COR-L47 (cell line): ENCODE results near the gene STIM1.
"Not testable (repeated sequence)": the region's sequence is repeated elsewhere in the genome, so short reads cannot be mapped to it uniquely, and the experiment has no call there.

Experiments used
- DNase-seq: peaks from one replicate; lab custom pipeline; 2025; lab: John Stamatoyannopoulos, UW

STIM1 gene

DNA sequence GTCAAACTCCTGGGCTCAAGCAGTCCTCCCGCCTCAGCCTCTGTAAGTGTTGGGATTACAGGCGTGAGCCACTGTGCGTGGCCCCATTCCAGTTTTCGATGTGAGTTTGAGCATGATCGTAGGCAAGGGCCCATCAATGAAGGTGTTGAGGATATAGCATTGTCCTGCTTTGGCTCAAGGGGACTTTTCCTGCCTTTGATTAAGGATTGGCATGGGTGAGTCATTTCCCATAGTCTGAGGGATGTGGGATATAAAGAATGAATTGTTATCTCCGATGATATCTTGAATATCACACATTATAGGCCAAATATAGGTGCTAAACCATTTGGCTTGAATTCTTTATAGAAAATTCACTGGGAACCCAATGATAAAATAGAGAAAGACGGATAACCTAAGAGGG lies 30.4 kb downstream of the STIM1 start:
- DNase-seq, result no peak

DNA sequence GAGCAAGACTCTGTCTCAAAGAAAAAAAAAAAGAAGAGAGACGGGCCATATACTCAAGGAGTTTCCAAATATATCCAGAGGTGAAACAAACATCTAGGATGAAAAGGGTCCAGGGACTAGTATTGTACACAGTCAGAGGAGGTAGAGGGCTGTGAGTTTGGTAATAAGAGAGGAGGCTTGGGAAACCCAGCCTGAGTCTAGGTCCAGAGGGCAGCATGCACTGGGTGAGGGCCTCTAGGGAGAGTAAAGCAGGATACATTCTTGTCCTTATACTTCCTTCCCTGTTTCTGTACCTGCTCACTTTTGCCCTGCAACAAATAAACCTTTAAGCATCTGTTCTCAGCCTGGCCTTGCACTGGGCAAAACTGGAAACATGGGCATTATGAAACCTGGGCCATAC lies 31.5 kb downstream of the STIM1 start:
- DNase-seq, result no peak

DNA sequence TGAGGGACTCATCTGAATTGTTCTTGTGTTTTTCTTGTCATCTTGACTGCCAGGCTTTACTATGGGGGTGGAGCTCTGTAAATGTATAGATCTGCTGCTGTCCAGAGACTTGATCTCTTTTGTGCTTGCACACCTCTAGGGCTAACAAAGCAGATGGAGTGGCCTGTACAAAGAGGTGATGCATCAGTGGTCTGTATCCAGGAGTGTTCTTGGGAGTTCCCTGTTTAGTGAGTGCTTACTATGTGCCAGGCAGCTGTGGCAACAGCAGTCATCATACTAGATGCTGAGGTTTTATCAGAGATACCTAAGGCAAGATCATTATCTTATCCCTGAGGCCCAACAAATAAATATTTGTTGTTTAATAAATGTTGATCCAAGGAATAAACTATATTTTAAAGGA lies 33.4 kb downstream of the STIM1 start:
- no peak for DNase-seq

DNA sequence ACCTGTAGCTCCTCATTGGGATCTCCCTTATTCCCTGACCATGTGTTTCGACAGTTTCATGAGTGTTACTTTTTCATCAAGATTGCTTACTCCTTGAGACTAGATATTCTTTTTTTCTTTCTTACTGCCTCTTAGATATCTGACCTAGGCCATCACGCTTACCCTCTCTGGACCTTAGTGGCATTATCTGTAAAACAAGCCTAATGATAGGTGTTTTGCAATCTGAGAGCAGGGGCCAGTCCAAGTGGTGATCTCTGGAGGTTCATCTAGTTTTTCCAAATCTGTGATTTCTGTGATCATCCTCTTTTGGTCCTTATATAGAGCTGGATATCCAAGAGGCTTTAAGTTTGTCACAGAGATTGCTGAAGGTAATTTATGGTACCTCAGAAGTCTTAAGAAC lies 34.5 kb downstream of the STIM1 start:
- no peak for DNase-seq

DNA sequence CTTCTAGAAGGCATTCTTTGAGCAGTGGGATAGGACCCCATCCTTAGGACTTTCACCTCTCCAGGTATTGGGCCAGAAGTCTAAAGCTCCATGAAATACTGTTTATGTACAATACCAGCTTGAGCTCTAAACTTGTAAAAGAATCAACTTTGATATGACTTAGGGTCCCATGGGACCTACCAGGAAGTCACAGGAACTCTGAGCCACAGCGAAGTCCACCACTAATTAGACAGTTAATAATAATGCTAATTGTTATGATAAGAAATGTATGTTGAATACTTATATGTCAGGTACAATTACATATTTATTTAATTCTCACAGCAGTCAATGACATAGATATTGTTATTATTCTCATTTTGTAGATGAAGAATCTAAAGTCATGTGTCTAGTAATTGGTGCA lies 35.3 kb downstream of the STIM1 start:
- no peak for DNase-seq

DNA sequence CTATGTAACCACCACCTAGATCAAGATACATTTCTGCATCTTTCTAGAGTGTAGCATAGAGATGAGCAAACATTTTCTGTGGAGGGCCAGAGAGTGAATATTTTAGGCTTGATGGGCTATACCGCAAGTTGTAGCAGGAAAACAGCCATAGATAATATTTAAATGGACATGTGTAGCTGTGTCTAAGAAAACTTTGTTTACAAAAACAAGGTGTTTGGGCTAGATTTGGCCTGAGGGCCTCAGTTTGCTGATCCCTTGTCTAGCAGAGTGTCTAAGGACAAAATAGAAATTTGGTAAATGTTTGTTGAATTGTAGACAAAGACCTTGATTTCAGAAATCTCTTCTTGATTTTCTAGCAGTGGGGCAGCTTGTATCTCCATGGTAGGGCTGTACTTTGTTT lies 36.3 kb downstream of the STIM1 start:
- no peak for DNase-seq

DNA sequence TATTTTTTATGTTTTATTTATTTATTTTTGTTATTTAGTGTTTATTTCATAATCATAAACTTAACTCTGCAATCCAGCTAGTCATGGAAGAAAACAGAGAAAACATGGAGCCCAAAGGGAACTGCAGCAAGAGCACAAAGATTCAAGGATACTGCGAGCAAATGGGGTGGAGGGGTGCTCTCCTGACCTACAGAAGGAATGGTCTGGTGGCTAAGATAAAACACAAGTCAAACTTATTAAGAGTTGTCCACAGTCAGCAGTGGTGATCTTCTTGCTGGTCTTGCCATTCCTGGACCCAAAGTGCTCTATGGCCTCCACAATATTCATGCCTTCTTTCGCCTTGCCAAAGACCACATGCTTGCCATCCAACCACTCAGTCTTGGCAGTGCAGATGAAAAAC lies 36.7 kb downstream of the STIM1 start:
- DNase-seq, result no peak

DNA sequence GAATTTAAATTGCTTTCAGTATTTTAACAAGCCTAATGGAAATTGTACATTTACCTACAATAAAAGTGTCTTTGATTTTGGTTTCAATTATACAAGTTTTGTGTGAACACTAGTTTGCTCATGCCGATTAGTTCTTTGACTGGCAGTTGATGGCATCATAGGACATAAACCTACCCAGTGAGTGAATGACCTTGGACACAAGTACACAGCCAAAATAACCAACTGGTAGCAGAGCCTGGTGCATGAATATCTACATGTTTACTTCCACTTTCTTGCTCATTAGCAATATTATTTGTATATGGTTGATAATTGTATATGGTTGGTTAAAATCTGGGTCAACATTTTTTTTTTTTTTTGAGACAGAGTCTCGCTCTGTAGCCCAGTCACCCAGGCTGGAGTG lies 37.8 kb downstream of the STIM1 start:
- DNase-seq, result peak; percentile 28

DNA sequence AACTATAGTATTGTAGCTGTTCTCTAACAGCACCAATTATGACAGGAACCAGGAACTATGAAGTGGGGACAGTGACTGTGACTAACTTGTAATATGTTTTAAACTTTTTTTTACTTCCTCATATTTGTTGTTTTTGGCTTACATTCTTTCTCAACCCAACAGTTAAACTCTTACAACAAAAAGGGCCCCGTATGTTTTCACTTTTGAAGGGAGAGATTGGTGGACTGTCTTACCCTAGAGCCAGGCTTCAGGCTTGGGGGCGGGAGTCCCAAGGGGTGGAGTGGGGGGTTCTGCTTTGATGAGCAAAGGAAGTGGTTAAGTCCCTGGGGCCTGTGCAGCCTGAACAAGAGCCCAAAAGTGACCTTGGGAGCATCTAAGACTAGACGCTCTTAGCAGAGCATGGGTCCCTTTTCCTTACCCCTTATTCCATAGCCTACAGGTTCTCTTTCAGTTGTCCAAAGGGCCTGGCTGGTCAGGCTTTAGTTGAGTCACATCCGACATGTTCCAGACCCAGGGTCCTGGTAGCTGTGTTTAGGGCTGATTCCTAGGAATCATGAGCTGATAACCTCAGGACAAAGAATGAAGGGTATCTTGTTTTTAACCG lies 38.8 kb downstream of the STIM1 start:
- no peak for DNase-seq

DNA sequence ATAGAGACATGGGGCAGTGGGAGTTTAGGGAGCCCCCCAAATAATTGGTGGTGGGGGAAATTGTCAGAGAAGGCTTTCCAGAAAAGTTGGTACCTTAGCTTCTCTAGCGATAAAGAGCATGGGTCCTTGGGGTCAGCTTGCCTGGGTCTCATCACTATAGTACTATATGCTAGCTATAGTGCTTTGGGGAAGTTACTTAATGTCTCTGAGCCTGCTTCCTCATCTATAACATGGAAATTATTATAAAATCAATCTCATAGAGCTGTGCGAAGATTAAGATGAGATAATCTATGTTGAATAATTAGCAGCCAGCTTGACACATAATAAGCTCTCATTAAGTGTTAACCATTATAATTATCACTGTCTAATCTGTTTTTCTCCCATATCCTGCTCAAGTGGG lies 41.2 kb downstream of the STIM1 start:
- no peak for DNase-seq

DNA sequence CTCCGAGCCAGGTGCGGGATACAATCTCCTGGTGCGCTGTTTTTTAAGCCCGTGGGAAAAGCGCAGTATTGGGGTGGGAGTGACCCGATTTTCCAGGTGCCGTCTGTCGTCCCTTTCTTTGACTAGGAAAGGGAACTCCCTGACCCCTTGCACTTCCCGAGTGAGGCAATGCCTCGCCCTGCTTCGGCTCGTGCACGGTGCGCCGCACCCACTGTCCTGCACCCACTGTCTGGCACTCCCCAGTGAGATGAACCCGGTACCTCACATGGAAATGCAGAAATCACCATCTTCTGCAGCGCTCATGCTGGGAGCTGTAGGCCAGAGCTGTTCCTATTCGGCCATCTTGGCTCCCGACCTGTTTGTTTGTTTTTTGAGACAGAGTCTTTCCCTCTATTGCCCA lies 44.8 kb downstream of the STIM1 start:
- not testable (repeated sequence) for DNase-seq

DNA sequence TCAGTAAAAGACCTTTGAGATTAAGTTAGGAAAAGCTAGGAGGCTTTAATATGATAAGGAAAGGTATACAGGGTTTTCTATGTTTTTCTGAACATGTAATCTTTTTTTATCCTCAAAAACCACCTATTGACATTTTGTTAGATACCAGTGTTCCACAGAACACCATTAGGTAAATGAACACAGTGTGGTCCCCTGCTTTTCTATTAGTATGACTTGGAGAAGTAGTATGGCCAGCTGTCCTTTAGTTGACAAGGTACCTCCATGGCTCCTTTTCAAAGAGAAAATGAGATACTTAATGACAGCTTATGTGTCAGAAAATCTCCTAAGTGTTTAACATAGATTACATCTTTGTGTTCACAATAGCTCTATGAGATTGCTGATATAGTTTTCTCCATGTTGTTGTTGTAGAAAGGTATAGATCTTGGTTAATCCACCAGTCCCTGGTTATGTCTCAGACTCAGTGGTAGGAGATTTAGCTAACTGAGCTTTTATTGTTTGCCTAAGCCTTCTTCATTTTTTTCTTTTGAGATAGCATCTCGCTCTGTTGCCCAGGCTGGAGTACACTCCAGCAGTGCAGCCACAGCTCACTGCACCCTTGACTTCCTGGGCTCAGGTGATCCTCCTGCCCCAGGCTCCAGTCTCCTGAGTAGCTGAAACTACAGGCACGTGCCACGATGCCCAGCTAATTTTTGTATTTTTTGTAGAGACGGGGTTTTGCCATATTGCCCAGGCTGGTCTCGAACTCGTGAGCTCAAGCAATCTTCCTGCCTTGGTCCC lies 46.0 kb downstream of the STIM1 start:
- no peak for DNase-seq

DNA sequence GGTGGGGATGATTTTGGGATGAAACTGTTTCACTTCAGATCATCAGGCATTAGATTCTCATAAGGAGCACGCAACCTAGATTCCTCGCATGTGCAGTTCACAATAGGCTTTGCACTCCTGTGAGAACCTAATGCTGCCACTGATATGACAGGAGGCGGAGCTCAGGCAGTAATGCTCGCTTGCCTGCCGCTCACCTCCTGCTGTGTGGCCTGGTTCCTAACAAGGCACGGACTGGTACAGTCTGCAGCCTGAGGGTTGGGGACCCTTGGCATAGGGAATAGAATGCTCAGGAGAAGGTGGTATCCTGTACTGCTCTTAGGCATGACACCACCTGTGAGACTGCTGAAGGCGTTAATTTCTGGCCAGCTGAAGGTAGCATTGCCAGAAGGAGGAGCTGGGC lies 47.0 kb downstream of the STIM1 start:
- no peak for DNase-seq

DNA sequence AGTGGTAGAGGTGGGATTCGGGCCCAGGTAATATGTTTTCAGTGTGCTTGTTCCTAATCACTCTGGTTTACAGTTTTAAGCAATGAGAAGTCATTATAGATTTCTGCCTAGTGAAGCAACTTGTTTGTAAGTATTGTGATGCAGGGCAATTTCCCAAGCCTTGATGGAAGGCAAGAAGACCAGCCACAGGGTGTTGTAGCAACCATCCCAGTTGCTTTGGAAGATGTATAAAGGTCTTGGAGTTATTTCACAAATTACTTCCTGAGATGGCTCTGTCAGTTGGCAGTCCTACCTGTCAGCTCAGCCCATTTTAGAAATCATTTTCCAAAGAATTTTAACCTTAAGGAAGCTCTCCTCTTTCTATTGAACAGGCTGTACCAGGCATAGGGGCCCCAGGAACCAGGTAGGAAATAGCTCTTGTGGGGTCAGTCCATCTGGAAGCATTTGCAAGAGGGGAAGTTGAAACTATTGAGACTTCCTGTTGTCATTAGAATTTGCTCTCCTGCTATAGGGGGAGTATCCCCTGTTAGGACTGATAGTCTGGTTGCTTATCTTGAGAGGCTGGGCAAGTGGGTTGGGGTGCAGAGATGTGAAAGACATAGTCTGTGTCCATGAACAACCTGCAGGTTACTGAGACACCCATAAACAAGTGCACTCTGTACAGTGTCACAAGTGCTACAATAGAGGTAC lies 47.9 kb downstream of the STIM1 start:
- no peak for DNase-seq

DNA sequence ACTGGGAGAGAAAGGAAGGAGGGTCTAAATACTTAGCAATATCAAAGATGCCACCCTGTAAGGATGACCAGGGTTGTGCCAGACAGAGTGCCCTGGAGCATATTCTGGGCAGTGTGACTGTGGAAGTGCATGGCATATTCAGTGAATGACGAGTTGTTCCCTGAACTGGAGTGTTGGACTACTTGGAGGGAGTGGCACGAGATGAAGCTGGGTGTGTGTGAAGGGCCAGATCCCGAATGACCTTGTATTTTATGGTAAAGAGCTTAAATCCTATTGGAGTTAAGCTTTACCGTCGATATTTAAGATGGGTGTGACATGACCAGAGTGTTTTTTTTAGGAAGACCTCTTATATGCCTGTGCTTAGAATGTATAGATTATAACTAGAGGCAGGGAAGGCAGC lies 48.8 kb downstream of the STIM1 start:
- DNase-seq, result no peak

DNA sequence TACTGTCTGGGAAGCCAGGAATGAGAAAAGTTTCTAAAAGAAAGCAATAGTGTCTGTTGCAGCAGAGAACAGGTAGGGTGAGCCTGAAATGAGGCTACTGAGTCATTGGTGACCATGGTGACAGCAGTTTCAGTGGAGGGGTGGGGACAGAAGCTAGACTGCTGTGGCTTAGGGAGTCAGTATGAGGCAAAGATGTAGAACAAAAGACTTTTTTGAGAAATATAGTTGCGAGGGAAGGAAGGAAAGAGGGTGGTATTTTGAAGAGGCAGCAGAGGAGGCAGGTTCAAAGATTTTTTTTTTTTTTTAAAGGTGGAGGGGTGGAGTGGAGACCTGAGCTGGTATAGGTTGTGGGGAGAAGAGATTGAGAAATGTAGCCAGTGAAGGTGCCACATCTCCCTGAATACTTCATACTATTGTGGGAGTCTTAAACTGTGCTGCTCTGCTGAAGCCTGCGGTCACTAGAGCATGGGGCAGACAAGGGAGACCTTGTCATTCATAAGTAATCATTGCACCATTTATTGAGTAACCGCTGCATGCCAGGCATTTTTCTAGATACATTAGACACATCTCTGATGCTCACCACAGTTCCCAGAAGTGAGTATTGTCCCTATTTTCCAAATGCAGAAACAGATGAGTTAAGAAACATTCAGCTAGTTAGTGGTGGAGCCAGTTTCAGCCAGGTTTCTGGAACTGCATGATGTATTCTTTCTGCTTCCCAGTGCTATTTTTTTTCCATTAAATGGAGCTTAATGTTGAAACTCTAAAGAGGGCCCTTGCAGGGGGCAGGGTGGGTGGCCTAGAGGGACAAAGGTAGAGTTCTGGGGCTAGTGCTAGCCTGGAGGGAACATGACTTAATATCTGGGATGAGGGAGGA lies 49.9 kb downstream of the STIM1 start:
- no peak for DNase-seq

DNA sequence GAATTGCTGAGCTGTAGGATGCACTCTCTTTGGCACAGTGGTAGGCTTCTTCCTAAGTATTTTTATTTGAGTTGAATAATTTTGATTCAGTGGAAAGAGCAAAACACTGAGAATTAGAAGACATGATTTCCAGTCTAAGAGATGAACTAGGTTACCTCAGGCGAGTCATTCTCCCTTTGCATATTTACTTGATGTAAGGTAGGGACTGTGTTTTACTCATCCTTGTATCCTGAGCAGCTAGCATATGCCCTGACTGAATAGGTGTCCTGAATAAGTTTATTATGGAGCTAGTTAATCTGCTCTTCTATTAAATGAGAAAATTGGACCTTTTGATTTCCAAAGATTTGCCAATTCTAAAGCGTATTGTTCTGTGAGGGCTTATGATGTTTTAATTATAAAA lies 50.7 kb downstream of the STIM1 start:
- DNase-seq, result no peak

DNA sequence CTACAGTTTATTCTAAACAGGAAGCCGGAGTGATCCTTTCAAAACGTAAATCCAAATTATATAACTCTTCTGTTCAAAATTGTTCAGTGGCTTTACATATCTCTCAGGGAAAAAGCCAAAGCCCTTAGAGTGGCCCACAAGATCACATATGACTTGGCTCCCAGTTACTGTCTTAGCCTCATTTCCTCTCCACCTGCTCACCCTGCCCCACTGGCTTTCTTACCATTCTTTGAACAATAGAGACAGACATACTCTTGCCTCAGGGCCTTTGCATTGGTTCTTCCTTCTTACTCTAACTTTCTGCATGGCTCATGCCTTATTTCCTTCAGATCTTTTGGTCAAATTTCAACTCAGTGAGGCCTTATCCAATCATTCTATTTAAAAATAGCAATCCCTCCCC lies 52.1 kb downstream of the STIM1 start:
- no peak for DNase-seq

DNA sequence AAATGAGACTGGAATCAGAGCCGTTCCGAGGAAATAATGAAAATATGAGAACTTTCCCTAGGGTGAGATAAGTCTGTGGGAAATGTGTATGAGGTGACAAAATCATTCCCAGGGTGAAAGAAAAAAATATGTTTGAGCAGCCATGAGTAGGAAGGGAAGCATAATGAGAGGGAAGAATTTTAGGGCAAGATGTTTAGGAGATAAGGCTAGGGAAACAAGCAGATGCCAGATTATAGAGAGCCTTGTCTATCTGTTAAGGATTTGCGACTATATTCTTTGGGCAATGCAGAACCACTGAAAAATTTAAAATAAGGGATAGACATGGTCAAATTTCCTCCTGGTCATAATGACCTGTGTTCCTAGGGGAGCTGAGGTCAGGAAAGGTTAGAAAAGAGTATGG lies 54.4 kb downstream of the STIM1 start:
- DNase-seq, result no peak

DNA sequence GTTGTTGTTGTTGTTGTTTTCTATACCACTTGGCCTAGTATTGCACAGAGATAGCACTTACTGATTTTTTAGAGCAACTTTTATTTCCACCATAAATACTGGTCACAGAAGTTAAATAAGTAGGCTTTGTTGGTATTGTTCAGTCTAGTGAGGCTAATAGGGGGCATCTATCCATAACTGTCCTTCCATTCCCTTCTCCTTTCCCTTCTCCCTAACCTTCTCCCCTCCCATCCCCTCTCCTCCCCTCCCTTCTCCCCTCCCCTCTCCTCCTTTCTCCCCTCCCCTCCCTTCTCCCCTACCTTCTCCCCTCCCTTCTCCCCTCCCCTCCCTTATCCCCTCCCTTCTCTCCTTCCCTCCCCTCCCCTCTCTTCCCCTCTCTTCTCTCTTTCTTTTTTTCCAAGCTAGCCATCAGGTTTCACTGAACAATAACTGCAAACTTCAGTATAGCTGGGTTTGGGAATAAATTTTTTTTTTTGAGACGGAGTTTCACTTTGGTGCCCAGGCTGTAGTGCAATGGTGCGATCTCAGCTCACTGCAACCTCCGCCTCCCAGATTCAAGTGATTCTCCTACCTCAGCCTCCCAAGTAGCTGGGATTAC lies 56.5 kb downstream of the STIM1 start:
- DNase-seq, result no peak

DNA sequence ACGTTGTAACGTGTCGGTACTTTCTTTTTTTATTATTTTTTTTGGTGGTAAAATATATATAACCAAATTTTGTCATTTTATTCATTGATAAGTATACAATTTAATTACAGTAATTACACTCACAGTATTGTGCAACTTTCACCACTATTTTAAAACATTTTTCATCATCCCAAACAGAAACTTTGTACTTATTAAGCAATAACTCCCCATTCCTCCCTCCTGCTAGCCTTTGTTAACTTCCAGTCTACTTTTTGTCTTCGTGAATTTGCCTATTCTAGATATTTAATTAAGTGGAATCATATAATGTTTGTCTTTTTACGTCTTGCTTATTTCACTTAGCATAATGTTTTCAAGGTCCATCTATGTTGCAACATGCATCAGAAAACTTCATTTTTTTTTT lies 58.5 kb downstream of the STIM1 start:
- no peak for DNase-seq

DNA sequence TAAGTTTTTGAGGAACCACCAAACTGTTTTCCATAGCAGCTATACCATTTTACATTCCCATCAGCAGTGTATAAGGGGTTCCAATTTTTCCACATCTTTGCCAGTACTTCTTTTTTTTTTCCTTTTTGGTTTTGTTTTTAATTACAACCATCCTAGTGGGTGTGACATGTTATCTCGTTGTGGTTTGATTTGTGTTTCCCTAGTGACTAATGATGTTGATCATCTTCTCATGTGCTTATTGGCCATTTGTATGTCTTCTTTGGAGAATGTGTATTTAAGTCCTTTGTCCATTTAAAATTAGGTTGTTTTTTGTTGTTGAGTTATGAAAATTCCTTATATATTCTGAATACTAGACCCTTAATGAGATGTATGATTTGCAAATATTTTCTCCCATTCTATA lies 59.3 kb downstream of the STIM1 start:
- DNase-seq, result no peak
